Measurements from ENCODE around the gene TRIP12. TPM values are rescaled to one million over a fixed set of nuclear protein-coding genes. Genes with fewer than 3 reads are reported as not detected.

TRIP12 gene
- total and polyA plus RNA-seq, 2 donors from 2014 or later = 29.3 to 225 TPM

DNA sequence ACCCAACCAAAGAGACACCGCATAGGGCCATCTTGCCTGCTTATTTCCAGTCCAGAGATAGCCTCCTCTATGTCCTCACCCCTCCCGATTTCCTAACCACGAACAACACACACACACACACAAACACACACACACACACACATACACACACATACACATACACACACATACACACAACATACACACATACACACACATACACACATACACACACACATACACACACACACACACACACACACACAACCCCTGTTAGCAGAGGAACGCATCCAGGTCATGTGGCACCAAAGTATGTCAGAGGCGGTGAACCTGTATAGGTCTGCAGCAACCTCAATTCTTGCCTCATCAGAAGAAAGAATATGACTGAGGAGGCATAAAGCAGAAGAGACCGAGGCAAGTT, 188.9 kb downstream of the TRIP12 start:
- no peaks in the 10 kb centered on the region for H3K4me1 ChIP-seq (ENCODE audit: control insufficient read depth in 2 of 3, insufficient read depth in 2 of 3, low read depth in 1 of 3, low read length in 3 of 3)
- intact Hi-C loops (cut with DNase I) = no loop called here
- H3K36me3 ChIP-seq (ENCODE audit: control insufficient read depth in 2 of 3, insufficient read depth in 3 of 3, low read length in 3 of 3) = no peaks in the 10 kb centered on the region
- DNase-seq (no peak), FAIRE-seq (no peak)
- H3K9me3 ChIP-seq (ENCODE audit: control insufficient read depth in 2 of 3, insufficient read depth in 1 of 3, low read length in 3 of 3) = peaks cover 0 to 3% (median 1%) of the 10 kb centered on the region in 3 donors
- H3K9ac ChIP-seq (ENCODE audit: low read length in 3 of 3) = no peak overlapping the region
- H3K27ac ChIP-seq (ENCODE audit: low read depth in 2 of 2, low read length in 2 of 2) = no peak overlapping the region
- TF ChIP-seq, protein P1, sequence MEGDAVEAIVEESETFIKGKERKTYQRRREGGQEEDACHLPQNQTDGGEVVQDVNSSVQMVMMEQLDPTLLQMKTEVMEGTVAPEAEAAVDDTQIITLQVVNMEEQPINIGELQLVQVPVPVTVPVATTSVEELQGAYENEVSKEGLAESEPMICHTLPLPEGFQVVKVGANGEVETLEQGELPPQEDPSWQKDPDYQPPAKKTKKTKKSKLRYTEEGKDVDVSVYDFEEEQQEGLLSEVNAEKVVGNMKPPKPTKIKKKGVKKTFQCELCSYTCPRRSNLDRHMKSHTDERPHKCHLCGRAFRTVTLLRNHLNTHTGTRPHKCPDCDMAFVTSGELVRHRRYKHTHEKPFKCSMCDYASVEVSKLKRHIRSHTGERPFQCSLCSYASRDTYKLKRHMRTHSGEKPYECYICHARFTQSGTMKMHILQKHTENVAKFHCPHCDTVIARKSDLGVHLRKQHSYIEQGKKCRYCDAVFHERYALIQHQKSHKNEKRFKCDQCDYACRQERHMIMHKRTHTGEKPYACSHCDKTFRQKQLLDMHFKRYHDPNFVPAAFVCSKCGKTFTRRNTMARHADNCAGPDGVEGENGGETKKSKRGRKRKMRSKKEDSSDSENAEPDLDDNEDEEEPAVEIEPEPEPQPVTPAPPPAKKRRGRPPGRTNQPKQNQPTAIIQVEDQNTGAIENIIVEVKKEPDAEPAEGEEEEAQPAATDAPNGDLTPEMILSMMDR (IDR thresholded peaks at IDR 0.05; ENCODE audit: borderline replicate concordance, extremely low read depth, insufficient read depth) = no peak
- no peaks in the 10 kb centered on the region for H3K27me3 ChIP-seq (ENCODE audit: control insufficient read depth, insufficient read depth, low read length)
- H3K4me3 ChIP-seq (ENCODE audit: low read length in 3 of 3) = no peak overlapping the region

DNA sequence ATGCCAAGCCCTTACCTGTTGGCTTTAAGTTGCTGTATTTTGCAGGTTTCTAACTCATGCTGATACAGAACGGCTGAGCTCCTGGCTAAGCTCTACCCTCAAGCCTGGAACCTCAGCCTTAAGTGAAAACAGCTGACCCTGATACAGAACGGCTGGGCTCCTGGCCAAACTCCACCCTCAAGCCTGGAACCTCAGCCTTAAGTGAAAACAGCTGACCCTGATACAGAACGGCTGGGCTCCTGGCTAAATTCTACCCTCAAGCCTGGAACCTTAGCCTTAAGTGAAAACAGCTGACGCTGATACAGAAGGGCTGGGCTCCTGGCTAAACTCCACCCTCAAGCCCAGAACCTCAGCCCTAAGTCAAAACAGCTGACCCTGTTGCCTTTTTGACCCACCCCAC, 189.9 kb downstream of the TRIP12 start:
- Histone ChIP-seq H3K9ac (ENCODE audit: low read length in 3 of 3) (no peak overlapping the region), H3K36me3 (ENCODE audit: control insufficient read depth in 2 of 3, insufficient read depth in 3 of 3, low read length in 3 of 3) (no peaks in the 10 kb centered on the region), H3K27ac (ENCODE audit: low read depth in 2 of 2, low read length in 2 of 2) (no peak overlapping the region), H3K9me3 (ENCODE audit: control insufficient read depth in 2 of 3, insufficient read depth in 1 of 3, low read length in 3 of 3) (no peaks in the 10 kb centered on the region), H3K4me1 (ENCODE audit: control insufficient read depth in 2 of 3, insufficient read depth in 2 of 3, low read depth in 1 of 3, low read length in 3 of 3) (no peaks in the 10 kb centered on the region), H3K4me3 (ENCODE audit: low read length in 3 of 3) (no peak overlapping the region), H3K27me3 (ENCODE audit: control insufficient read depth, insufficient read depth, low read length) (no peaks in the 10 kb centered on the region)
- DNase-seq = no peak
- TF ChIP-seq, protein P1 (IDR thresholded peaks at IDR 0.05; ENCODE audit: borderline replicate concordance, extremely low read depth, insufficient read depth) = no peak
- no peak for FAIRE-seq
- intact Hi-C loops (cut with DNase I) = no loop called here

DNA sequence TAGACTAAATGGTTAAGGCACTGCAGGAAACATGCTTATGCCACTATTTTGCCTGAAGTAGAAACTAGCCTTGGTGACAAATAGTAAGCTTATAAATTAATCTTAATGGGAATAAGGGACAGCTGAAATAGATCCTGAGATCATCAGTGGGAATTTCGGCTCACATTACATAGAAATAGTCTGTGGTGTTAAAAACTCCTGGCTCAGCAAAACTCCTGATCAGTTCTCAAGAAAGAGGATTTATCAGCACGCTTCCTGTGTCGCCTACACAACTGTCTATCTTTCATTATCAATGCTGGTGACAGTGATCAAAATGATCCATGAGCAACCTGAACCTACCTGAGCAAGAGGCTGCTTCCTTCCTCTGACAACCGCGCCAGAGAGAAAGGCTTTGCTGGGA, 190.4 kb downstream of the TRIP12 start:
- H3K27me3 ChIP-seq (ENCODE audit: control insufficient read depth, insufficient read depth, low read length) = no peaks in the 10 kb centered on the region
- H3K4me3 ChIP-seq (ENCODE audit: low read length in 3 of 3) = no peak overlapping the region
- H3K9ac ChIP-seq (ENCODE audit: low read length in 3 of 3) = no peak overlapping the region
- H3K36me3 ChIP-seq (ENCODE audit: control insufficient read depth in 2 of 3, insufficient read depth in 3 of 3, low read length in 3 of 3) = no peaks in the 10 kb centered on the region
- no peaks in the 10 kb centered on the region for H3K4me1 ChIP-seq (ENCODE audit: control insufficient read depth in 2 of 3, insufficient read depth in 2 of 3, low read depth in 1 of 3, low read length in 3 of 3)
- H3K9me3 ChIP-seq (ENCODE audit: control insufficient read depth in 2 of 3, insufficient read depth in 1 of 3, low read length in 3 of 3) = no peaks in the 10 kb centered on the region
- no peak for FAIRE-seq
- TF ChIP-seq, protein P1 (IDR thresholded peaks at IDR 0.05; ENCODE audit: borderline replicate concordance, extremely low read depth, insufficient read depth) = no peak
- DNase-seq = no peak
- intact Hi-C loops (cut with DNase I) = no loop called here
- no peak overlapping the region for H3K27ac ChIP-seq (ENCODE audit: low read depth in 2 of 2, low read length in 2 of 2)

DNA sequence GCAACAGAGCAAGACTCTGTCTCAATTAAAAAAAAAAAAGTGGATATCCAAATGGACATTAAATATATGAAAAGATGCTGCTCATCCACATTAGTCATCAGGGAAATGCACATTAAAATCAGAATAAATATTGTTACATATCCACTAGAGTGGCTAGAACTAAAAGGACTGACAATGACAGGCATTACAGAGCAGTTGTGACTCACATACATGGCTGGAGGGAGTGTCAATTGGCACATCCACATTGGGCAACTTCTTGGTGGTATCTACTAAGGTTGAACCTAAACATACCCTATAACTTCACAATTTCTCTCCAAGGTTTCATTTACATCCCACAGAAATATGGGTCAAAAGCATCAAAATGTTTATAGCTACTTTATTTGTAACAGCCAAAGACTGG, 193.4 kb downstream of the TRIP12 start:
- no peak overlapping the region for H3K4me3 ChIP-seq (ENCODE audit: low read length in 3 of 3)
- no peaks in the 10 kb centered on the region for H3K36me3 ChIP-seq (ENCODE audit: control insufficient read depth in 2 of 3, insufficient read depth in 3 of 3, low read length in 3 of 3)
- TF ChIP-seq, protein P1 (IDR thresholded peaks at IDR 0.05; ENCODE audit: borderline replicate concordance, extremely low read depth, insufficient read depth) = no peak
- no peak for FAIRE-seq
- intact Hi-C loops (cut with DNase I) = no loop called here
- no peaks in the 10 kb centered on the region for H3K9me3 ChIP-seq (ENCODE audit: control insufficient read depth in 2 of 3, insufficient read depth in 1 of 3, low read length in 3 of 3)
- H3K27ac ChIP-seq (ENCODE audit: low read depth in 2 of 2, low read length in 2 of 2) = no peak overlapping the region
- DNase-seq = no peak
- H3K4me1 ChIP-seq (ENCODE audit: control insufficient read depth in 2 of 3, insufficient read depth in 2 of 3, low read depth in 1 of 3, low read length in 3 of 3) = no peaks in the 10 kb centered on the region
- no peak overlapping the region for H3K9ac ChIP-seq (ENCODE audit: low read length in 3 of 3)
- H3K27me3 ChIP-seq (ENCODE audit: control insufficient read depth, insufficient read depth, low read length) = no peaks in the 10 kb centered on the region

All from kidney (tissue), 14 donors.